Fibroblast of skin of left biceps (primary cell): ENCODE results near the gene KRTAP20-2.

Source experiments
- DNase-seq, 2 experiments: peaks; one replicate each; pipeline ENCODE4 v3.0.0-alpha.2; 2013; ENCODE audit warnings: low read depth in 2 of 2

The KRTAP20-2 gene

DNA sequence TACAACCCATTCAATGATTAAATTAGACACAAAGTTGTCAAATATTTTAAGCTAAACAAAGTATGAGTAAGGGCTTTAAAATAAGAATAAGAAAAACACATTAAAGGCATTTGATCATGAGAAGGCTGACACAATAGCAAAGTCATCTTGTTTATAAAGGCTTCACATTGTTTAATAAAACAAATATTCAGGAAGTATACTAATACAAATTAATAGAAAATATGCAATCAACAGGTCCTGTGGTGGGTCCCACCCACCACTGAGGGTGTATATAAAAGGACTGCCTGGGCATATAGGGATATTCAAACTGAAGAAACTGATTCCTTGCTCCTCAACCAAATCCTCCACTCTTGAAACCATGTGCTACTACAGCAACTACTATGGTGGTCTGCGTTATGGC, at the start of gene KRTAP20-2:
KRTAP20-2 (plus strand) TSS at position 301 of the 400 bp plus-strand sequence; CDS start at position 359, 58 bp downstream.
- no peak for DNase-seq

DNA sequence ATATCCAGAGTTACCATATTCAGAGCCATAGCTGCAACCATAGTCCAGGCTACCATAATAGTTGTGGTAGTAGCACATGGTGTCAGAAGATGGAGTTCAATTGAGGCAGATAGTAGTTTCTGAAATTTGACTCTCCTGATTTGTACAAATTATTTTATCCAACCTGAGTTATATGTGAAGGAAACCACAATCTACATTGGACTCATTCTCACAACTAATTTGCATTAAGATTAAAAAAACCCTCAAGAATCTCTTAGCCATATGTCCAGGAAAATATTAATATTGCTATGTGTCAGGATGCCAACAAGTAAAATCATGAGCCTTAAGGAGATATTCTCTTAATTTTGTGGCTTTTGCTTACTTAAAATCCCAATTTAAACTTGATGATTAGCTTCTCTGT, 44.7 kb upstream of the KRTAP20-2 start, which contains the start of gene KRTAP22-2:
KRTAP22-2 (minus strand) TSS at position 101 of the 400 bp plus-strand sequence.
- no peak for DNase-seq

DNA sequence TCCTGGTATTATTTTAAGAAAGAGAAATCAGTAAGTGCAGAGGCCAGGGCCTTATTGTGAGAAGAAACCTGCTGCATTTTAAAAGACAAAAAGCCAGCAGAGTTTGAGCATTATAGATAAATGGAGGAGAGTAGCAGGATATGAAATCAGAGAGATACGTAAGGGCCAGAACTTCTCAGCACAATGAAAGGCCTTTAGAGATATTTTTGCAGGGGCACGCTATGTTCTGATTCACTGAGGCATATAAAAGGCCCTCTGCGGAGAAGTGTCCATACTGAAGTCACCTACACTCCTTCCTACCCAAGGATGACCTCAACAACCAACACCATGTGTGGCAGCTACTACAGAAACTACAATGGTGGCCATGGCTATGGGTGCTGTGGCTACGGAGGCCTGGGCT, 42.9 kb upstream of the KRTAP20-2 start, which contains the start of gene KRTAP6-3:
KRTAP6-3 (plus strand) TSS at position 301 of the 400 bp plus-strand sequence; CDS start at position 307, 6 bp downstream.
- DNase-seq = no peak

DNA sequence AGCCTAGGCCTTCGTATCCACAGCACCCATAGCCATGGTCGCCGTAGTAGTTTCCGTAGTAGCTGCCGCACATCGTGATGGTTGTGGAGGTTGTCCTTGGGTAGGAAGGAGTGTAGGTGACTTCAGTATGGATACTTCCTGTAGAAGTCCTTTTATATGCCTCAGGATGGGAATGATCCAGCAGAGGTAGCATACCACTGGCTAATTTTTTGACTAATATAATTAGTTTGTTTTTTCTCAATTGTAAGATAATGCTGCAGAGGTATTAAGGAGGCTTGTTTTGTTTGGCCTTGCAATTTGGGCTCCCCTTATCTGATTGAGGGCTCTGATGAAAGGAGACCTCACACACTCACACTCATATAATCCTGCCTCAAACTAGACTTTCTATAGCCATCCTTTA, 36.2 kb upstream of the KRTAP20-2 start, which contains the start of gene KRTAP6-2:
KRTAP6-2 (minus strand) TSS at position 101 of the 400 bp plus-strand sequence; CDS start at position 73, 28 bp downstream.
- DNase-seq = no peak

DNA sequence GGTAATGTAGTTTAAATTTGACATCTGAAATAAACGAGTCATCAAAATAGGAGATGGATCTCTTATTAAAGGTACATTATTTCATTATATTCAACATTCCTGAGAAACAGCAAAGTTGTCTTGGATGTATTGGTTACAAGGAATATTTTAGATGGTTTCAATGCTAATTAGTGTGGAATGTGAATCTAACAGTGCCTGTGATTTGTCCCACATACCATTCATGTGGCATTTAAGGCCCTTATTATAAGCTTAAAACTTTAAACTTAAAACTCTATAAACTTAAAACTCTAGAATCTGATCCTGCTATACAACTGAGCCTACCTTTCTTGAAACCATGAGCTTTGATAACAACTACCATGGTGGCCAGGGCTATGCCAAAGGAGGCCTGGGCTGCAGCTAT, 34.2 kb upstream of the KRTAP20-2 start, which contains the start of gene KRTAP22-1:
KRTAP22-1 (plus strand) TSS at position 301 of the 400 bp plus-strand sequence.
- no peak for DNase-seq

DNA sequence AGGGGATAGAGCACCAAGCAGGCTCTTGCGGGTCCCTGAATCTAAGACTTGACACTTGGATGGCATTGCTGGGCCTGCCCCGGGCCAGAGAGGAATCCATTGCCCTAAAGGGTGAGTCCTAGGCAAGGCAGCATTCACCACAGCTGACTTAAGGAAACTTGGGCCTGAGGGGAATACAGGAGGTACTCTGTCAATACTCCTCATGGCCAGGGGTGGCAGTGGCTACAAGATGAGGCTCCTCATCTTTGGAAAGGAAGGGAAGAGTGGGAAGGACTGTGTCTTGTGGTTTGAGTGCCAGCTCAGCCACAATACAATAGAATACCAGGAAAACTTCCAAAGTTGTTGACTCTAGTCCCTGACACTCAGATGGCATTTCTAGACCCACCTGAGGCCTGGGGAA, 29.0 kb upstream of the KRTAP20-2 start:
- DNase-seq = no peak

DNA sequence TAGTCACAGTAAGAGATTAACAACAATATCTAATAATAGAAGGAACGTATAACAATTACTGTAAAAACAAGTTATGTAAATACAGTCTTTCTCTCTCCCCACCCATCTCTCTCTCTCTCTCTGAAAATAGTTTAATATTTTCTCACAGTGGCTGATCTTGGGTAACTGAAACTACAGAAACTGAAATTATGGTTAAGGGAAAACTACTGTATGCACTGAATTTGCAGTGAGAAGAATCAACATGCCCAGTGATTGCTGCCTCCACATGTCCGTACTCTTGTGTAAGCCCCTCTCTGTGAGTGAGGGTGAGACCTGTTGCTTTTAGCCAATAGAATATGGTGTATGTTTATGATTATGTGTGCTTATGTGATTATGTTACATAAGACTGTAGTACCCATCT, 22.9 kb upstream of the KRTAP20-2 start:
- DNase-seq = no peak

DNA sequence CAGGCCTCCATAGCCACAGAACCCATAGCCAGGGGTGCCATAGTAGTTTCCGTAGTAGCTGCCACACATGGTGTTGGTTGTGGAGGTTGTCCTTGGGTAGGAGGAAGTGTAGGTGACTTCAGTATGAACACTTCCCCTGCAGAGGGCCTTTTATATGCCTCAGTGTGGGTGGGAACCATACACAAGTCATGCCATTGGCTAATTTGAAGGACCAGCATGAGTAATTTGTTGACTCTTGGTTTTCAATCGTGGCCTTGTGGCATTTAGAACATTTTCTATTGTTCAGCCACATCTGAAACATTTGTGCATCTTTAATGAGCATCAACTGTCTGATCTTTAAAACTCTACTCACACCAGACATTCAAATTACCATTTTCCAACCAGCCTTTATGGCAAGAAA, 21.2 kb upstream of the KRTAP20-2 start, which contains the start of gene KRTAP6-1:
KRTAP6-1 (minus strand) TSS at position 95 of the 400 bp plus-strand sequence; CDS start at position 69, 26 bp downstream.
- DNase-seq = no peak

DNA sequence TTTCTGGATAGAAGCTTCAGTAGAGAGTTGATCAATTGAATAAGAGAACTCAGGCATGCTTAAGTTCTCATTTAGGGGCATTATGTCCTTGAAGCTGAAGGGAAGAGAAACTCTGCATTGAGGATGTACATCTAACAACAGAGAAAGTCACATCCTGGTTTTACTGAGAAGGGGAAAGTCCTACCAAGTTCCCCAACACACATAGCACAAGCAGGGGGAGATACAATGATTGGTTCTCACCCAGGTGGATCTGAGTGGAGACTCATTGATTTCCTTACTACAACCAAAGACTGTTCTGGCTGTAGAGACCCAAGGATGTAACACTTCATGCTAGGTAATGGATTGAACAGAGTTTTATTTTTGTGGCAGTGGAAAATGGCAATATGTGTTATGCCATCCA, 19.8 kb upstream of the KRTAP20-2 start:
- no peak for DNase-seq

DNA sequence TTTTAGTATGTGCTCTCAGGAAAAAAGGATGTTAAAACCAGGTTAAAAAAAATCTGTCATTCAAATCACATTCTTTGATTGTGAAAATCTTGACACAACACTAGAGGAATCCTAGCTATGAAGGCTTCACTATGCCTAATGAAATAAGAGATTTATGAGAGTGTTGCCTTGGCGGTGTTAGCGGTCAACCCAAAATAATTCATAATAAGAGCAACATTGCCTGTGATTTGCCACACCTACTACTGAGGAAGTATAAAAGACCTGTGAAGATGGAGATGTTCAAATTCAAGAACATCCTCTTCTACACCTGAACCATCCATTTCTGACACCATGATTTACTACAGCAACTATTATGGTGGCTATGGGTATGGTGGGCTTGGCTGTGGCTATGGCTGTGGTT, 18.9 kb upstream of the KRTAP20-2 start, which contains the start of gene KRTAP20-1:
KRTAP20-1 (plus strand) TSS at position 301 of the 400 bp plus-strand sequence; CDS start at position 331, 30 bp downstream.
- no peak for DNase-seq

DNA sequence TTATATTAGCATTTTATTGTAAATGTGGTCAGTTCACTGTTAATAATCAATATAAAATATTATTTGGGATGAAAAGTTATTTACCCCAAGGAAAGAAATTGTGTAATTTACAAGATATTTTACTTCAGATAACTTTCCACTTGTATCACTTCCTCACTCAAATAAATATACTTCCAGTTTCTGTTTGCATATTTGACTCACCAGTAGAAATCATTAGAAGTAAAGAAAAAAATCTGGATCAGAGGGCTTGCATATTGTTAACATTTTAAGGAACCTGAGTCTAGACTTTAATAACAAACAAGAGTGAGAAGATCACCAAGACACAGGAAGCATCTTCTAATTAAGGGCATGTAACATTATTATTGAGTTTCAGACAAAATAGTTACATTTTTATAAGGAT, 14.9 kb upstream of the KRTAP20-2 start:
- no peak for DNase-seq

DNA sequence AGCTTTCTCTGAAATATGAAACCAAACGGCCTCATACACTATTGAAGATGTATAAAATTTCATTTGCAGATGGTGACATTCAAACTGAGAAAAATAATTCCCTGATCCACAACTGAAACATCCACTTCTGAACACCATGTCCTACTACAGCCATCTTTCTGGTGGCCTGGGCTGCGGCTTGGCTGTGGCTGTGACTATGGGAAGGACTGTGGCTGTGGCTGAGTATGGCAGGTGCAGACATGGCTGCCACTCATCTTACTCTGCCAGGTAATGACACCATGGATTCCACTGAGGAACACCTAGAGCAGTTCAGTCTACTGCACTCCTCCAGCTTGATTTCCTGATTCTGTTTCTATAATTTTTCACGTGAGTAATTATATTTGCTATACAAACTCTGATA, 14.5 kb upstream of the KRTAP20-2 start, which contains the start of gene KRTAP20-4:
KRTAP20-4 (plus strand) TSS at position 106 of the 400 bp plus-strand sequence.
- no peak for DNase-seq

DNA sequence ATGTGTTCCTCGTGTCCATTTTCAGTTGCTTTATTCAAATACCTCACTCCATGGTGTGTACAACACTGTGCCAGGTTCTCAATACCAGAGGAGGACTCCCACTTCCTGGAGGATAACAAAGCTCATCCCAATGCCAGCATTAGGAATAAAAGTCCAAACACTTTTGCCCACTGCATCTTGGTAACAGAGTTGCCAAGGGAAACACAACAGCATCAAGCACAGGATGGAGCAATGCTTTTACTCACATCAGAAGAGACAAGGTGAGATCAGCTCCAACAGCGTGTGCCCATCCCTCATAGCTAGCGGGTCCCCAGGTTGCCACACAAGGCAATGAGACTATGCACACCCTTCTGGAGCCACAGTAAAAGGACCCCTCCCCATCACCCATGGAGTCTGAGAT, 11.6 kb upstream of the KRTAP20-2 start:
- DNase-seq = no peak

DNA sequence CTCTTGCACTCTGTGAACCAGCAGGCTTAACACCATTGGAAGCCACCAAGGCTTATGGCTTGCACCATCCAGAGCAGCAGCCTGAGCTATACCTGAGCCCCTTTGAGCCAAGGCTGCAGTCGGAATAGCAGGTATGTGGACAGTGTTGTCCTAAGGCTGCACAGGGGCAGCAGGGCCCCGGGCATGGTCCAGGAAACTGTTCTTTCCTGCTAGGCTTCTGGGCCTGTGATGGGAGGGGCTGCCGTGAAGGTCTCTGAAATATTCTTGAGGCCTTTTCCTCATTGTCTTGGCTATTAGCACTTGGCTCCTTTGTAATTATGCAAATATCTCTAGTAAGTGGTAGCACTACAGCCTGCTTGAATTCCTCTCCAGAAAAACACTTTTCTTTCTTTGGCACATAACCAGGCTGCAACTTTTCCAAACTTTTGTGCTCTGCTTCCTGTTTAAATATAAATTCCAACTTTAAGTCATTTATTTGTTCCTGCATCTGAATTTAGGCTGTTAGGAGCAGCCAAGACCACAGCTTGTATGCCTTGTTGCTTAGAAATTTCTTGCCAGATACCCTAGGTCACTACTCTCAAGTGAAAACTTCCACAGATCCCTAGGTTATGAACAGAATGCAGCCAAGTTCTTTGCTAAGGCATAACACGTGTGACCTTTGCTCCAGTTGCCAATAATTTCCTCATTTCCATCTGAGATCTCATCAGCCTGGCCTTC, 9.4 kb upstream of the KRTAP20-2 start:
- no peak for DNase-seq

DNA sequence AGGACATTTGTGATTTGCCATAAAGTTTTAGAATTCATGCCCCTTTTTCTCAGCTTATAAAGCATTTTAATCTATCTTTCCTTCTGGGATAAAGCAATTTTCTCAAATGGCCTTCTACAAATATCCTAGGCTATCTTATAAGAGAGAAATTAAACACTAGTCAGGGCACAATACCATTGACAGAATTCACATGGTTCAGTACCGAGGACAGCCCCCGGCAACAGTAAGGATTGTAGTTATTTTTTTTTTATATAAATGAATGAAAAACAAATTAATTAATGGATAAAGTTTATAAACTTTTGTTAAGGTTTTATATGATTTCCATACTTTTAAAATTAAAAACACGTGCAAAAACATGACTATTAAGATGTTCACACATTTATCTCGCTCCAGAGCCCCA, 6.9 kb upstream of the KRTAP20-2 start:
- no peak for DNase-seq

DNA sequence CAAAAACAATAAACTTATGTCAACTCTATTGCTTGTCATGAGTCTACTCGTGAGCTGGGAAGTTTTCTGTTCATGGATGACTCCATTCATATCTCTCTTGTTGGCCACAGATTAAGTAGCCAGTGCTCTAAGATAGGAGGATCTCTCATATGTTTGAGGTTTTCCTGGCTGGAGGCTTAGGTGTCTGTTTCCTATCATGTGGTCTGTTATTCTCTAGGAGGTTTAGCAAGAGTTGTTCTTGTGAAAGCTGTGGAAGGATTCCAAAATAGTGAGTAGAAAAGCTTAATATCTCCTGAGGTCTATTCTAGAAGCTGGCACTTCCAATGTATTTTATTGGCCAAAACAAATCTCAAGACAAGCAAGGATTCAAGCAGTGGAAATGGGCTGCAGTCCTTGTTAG, 5.8 kb upstream of the KRTAP20-2 start:
- no peak for DNase-seq

DNA sequence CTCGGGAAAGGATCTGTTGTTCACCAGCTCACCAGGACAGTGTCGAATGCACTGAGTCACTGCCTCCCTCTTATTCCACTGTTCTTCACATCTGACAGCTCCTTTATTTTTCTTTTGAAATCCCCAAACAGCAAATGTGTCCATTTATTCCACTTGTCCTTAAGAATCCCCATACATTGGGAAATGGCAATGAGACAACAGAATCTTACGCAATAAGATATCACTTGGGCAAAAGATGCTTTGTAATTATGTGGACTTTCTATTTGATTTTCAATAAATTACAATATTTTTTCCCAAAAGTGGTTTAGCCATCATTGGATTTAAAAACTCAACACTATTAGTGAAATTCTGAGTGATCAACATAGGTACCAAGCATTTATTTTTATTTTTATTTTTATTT, 3.7 kb downstream of the KRTAP20-2 start:
- no peak for DNase-seq

DNA sequence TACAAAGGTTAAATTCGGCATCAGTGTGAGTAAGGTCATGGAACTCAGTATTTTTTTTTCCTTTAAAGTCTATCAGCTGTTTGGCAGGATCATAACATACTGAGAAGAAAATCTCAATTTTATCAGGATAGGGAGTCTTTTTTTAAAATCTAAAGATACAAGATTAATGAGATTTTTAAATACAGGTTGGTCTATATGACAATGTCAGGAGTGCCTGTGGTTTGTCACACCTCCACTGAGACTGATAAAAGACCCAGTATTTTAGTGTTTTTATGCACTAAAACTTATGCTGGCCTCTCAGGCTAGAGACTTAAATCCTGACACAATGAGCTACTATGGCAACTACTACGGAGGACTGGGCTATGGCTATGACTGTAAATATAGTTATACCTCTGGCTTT, 7.6 kb downstream of the KRTAP20-2 start, which contains the start of gene KRTAP20-3:
KRTAP20-3 (plus strand) TSS at position 301 of the 400 bp plus-strand sequence.
- DNase-seq = no peak

DNA sequence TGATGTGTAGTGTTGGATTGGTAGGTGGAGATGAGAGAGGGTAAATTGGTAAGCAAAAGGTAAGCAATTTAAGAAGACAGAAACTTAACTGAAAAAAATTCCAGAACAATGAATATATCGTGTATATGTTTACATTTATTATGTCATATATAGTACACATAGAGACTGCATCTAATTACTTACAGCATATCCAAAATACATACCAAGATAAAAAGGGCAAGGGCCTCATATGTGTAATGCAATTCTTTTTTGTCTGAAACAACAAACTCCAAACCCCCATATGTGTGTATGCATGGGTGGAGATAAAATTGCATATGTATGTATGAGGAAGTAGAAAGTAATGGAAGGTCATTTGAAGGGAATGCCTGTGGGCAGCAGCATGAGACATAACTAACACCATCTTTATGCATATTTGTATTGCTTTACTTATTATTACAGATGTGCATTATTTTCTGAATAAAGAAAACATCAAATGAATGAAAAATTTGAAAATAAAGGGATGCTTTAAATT, 12.0 kb downstream of the KRTAP20-2 start:
- DNase-seq = no peak

DNA sequence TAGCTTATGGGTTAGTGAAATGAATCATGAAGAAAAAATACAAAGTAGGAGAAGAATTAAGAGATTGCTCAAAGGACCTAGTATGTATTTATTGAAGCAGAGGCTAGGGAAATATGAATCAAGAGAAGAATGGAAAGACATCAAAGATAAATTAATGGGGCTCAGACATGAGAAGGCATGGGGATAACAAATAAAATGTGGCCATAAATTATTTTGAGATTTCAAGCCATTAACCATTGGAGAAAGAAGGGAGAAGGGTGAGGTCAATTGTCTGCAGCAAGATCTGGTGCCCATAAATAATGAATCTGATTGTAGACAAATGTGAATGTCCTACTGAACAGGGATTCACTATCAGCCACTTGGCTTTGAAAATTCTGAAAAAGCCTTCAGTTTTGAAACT, 17.9 kb downstream of the KRTAP20-2 start:
- DNase-seq = no peak

DNA sequence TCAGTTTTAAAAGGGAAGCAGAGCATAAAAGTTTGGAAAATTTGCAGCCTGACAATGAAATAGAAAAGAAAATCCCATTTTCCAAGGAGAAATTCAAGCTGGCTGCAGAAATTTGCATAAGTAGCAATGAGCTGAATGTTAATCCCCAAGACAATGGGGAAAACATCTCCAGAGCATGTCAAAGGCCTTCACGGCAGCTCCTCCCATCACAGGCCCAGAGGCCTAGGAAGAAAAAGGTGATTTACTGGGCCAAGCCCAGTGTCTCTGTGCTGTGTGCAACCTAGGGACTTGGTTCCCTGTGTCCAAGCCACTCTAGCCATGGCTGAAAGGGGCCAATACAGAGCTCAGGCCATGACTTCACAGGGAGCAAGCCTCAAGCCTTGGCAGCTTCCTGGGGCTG, 33.8 kb downstream of the KRTAP20-2 start:
- no peak for DNase-seq

DNA sequence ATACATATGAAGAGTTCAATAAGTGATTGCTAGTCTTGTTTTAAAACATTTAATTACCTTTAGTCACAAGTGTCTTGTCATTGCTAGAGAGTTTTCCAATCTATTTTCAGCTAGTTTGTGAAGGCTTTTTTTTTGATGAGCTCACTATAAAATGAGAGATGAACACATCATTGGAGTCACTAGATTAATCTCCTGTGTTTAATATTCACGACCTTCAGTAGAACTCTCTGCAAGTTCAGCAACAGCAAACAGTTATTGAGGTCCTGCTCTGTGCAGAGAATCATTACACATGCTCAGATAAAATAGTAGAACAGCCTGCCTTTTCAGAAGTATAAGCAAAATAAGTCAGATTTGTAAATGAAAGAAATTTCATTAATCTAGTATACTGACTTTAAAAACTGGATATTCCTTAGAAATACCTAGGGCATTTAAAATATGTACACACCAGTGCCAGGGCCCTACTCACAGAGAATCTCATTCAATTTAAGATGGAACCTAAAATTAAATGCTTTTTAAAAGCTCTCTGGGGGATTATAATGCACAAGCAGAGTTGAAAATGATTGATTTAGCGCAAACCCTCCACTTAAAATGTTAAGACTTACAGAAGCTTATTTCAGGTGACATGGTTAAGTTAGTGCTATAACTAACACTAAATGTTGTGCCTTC, 38.1 kb downstream of the KRTAP20-2 start:
- DNase-seq = no peak
